K562 (cell line): Measurements from ENCODE around the gene ARPP21. TPM values are rescaled to one million over a fixed set of nuclear protein-coding genes. Genes with fewer than 3 reads are reported as not detected.

Experiments
- ATAC-seq: fragments of 200-7000 bp; cut with Tn5 transposase; 3 replicates; pipeline ENCODE4 v1.9.1; 2020; ENCODE audit warnings: moderate library complexity
- BruUV-seq: library from RNA; stranded (reverse); fragments of 400-500 nt; replicated peaks from 2 replicates; lab custom pipeline; 2021; lab: Mats Ljungman, UMichigan
- CTCF ChIA-PET: fragments of 300-600 bp; formaldehyde crosslinking; extraction: SDS; loops from one replicate; lab custom pipeline; 2021; ENCODE audit warnings: low intra/inter-chr PET ratio; lab: Yijun Ruan, JAX
- POLR2A ChIA-PET: fragments of 300-600, 350-650 bp; sonication (Branson Sonifier 250); formaldehyde crosslinking; extraction: SDS; loops from one replicate; lab custom pipeline; 2021; ENCODE audit warnings: antibody characterized with exemption, inconsistent platforms; lab: Yijun Ruan, JAX
- DNase-seq, 4 experiments: peaks; one replicate each; pipeline versions ENCODE4 v3.0.0 to v3.0.0-alpha.2; 2011 to 2018; ENCODE audit warnings: low spot score in 3 of 4, mixed read lengths in 3 of 4; ENCODE audit errors: extremely low read depth in 1 of 4
- FAIRE-seq: peaks from 2 replicates; lab custom pipeline; 2011; peaks lifted over from hg19 to GRCh38; lab: Jason Lieb, UNC
- H2AFZ ChIP-seq: 2 replicates; pipeline ENCODE4 v1.6.0; 2011; ENCODE audit warnings: low read depth, low read length, control low read depth, inconsistent platforms
- H3K27ac ChIP-seq: fragments of 200-600 bp; 3 replicates; pipeline ENCODE4 v1.8.0; 2011; ENCODE audit warnings: low read depth, mild to moderate bottlenecking, control low read depth, inconsistent platforms, low read length, moderate library complexity, mixed read lengths; ENCODE audit errors: extremely low read depth
- H3K27me3 ChIP-seq, 2 experiments: fragments of 300-600 bp in 1 of 2; 2 replicates in 1 of 2; 3 replicates in 1 of 2; pipeline versions ENCODE4 v1.6.0 to v1.8.0; 2011; ENCODE audit warnings: inconsistent platforms in 2 of 2, low read length in 2 of 2, mild to moderate bottlenecking in 1 of 2, mixed read lengths in 1 of 2, moderate library complexity in 1 of 2; ENCODE audit not compliant: control insufficient read depth in 2 of 2, insufficient read depth in 2 of 2
- H3K36me3 ChIP-seq: fragments of 300-600 bp; 3 replicates; pipeline ENCODE4 v1.8.0; 2011; ENCODE audit warnings: mild to moderate bottlenecking, low read length, inconsistent platforms; ENCODE audit not compliant: control insufficient read depth, insufficient read depth
- H3K4me1 ChIP-seq, 2 experiments: fragments of 200-600 bp in 1 of 2; replicated peaks in 1 of 2; 2 replicates in 1 of 2; 3 replicates in 1 of 2; pipeline versions ENCODE4 v1.5.1 to v1.8.0; 2011; ENCODE audit warnings: inconsistent platforms in 2 of 2, low read length in 2 of 2, mild to moderate bottlenecking in 1 of 2, mixed read lengths in 1 of 2, moderate library complexity in 1 of 2; ENCODE audit not compliant: control insufficient read depth in 2 of 2, insufficient read depth in 2 of 2
- H3K4me2 ChIP-seq: 2 replicates; pipeline ENCODE4 v1.6.1; 2011; ENCODE audit warnings: low read length, control low read depth, inconsistent platforms, mixed read lengths; ENCODE audit not compliant: insufficient read depth
- H3K4me3 ChIP-seq: fragments of 200-600 bp; sonication (generic), shearing (Covaris generic); 2 replicates; pipeline ENCODE4 v1.5.1; 2016; ENCODE audit warnings: control low read depth, inconsistent platforms
- H3K79me2 ChIP-seq: fragments of 200-600 bp; 3 replicates; pipeline ENCODE4 v1.8.0; 2011; ENCODE audit warnings: low read length, inconsistent platforms; ENCODE audit not compliant: control insufficient read depth, insufficient read depth
- H3K9ac ChIP-seq, 2 experiments: 2 replicates each; pipeline versions ENCODE4 v1.6.0 to v1.6.1; 2011; ENCODE audit warnings: low read depth in 2 of 2, low read length in 2 of 2, control low read depth in 1 of 2, inconsistent platforms in 1 of 2, mild to moderate bottlenecking in 1 of 2, mixed read lengths in 1 of 2; ENCODE audit not compliant: insufficient read depth in 1 of 2
- H3K9me1 ChIP-seq: one replicate; pipeline ENCODE4 v1.6.0; 2011; ENCODE audit warnings: inconsistent platforms, mild to moderate bottlenecking, low read length, moderate library complexity; ENCODE audit not compliant: control insufficient read depth, insufficient read depth
- H3K9me3 ChIP-seq: replicated peaks from 2 replicates; pipeline ENCODE4 v1.5.1; 2011; ENCODE audit warnings: low read depth, low read length, inconsistent platforms; ENCODE audit not compliant: control insufficient read depth, insufficient read depth
- H4K20me1 ChIP-seq: replicated peaks from 2 replicates; pipeline ENCODE4 v1.6.1; 2011; ENCODE audit warnings: low read length, inconsistent platforms, mixed read lengths; ENCODE audit not compliant: control insufficient read depth, insufficient read depth
- BRF2 ChIP-seq: IDR thresholded peaks from 3 replicates; pipeline ENCODE4 v1.6.1; 2011; ENCODE audit warnings: borderline replicate concordance, mild to moderate bottlenecking; ENCODE audit not compliant: insufficient read length, insufficient read depth
- CHD2 ChIP-seq: IDR thresholded peaks from 2 replicates; pipeline ENCODE4 v1.6.1; 2011; ENCODE audit warnings: low read depth, low read length
- CREB3L1 ChIP-seq: fragments of 450-650 bp; IDR thresholded peaks from 2 replicates; pipeline ENCODE4 v1.6.1; 2014; ENCODE audit warnings: low read depth, mild to moderate bottlenecking, moderate library complexity, borderline replicate concordance
- FOXJ2 ChIP-seq: fragments of 200-800 bp; sonication (Bioruptor generic); IDR thresholded peaks from 2 replicates; pipeline ENCODE4 v1.6.1; 2016; ENCODE audit warnings: missing genetic modification characterization, missing compliant biosample characterization
- GABPB2 ChIP-seq: fragments of 250-450 bp; sonication (Bioruptor Pico); conservative IDR thresholded peaks from 2 replicates; pipeline ENCODE4 v1.5.1; 2021; ENCODE audit warnings: mild to moderate bottlenecking
- MCM2 ChIP-seq: fragments of 450-650 bp; IDR thresholded peaks from 2 replicates; pipeline ENCODE4 v1.6.1; 2017; ENCODE audit warnings: low read depth, mild to moderate bottlenecking
- MEF2A ChIP-seq: IDR thresholded peaks from 2 replicates; pipeline ENCODE4 v1.6.1; 2011; ENCODE audit warnings: low read depth, mild to moderate bottlenecking, low read length, moderate library complexity; ENCODE audit not compliant: control insufficient read depth
- NEUROD1 ChIP-seq: fragments of 150-350 bp; IDR thresholded peaks from 2 replicates; pipeline ENCODE4 v1.6.1; 2014; ENCODE audit warnings: borderline replicate concordance, low read length, low read depth; ENCODE audit not compliant: partially characterized antibody
- POLR2G ChIP-seq: fragments of 200-400 bp; formaldehyde crosslinking; IDR thresholded peaks from 2 replicates; pipeline ENCODE4 v1.6.1; 2017; ENCODE audit warnings: low read depth, mild to moderate bottlenecking, antibody characterized with exemption, low read length, moderate library complexity
- SIN3B ChIP-seq: fragments of 450-650 bp; IDR thresholded peaks from 2 replicates; pipeline ENCODE4 v1.6.1; 2017; ENCODE audit warnings: low read depth, mild to moderate bottlenecking, moderate library complexity
- SMAD2 ChIP-seq: fragments of 150-350 bp; IDR thresholded peaks from 2 replicates; pipeline ENCODE4 v1.6.1; 2014; ENCODE audit warnings: low read depth, mild to moderate bottlenecking, low read length
- ZNF197 ChIP-seq: fragments of 200-800 bp; sonication (Bioruptor generic); IDR thresholded peaks from 2 replicates; pipeline ENCODE4 v1.6.1; 2016; ENCODE audit warnings: low read depth, missing genetic modification characterization, missing compliant biosample characterization
- ZNF274 ChIP-seq: IDR thresholded peaks from 2 replicates; pipeline ENCODE4 v1.6.1; 2011; ENCODE audit warnings: low read depth, mild to moderate bottlenecking, low read length, moderate library complexity, borderline replicate concordance
- ZNF431 ChIP-seq: sonication (generic); formaldehyde crosslinking; IDR thresholded peaks from 2 replicates; pipeline ENCODE4 v1.8.0; 2022; ENCODE audit warnings: mild to moderate bottlenecking, missing genetic modification reagents
- ZNF57 ChIP-seq: fragments of 450-650 bp; formaldehyde crosslinking; IDR thresholded peaks from 2 replicates; pipeline ENCODE4 v1.4.0; 2020; ENCODE audit warnings: mild to moderate bottlenecking, moderate library complexity
- WGBS: fragments of 100-300 bp; shearing (Covaris generic); methylation state at CpG from one replicate; pipeline ENCODE4 v1.1.6; 2016; ENCODE audit warnings: low coverage, mixed read lengths; ENCODE audit not compliant: insufficient coverage; ENCODE audit errors: missing lambda C conversion rate; 5-methylcytosine and 5-hydroxymethylcytosine counted together
- in situ Hi-C: fragments of 300-500 bp; cut with MboI; formaldehyde crosslinking; loops from 4 replicates; pipeline ENCODE4 v1.15.0; 2018; ENCODE audit warnings: inconsistent platforms, mixed read lengths
- intact Hi-C: fragments of 100-400 bp; cut with micrococcal nuclease; formaldehyde crosslinking; loops from 2 replicates; pipeline ENCODE4 v1.14.2; 2022
- polyA plus RNA-seq, 8 experiments: library from polyadenylated mRNA; depleted of rRNA in 4 of 8; stranded (reverse) in 5 of 8; unstranded in 3 of 8; fragments of >200 nt; fragmentation: Nextera tagmentation in 2 of 8; fragmentation: Illumina TruSeq in 1 of 8; extraction: Ambion mirVana in 2 of 8; extraction: Trizol in 1 of 8; gene quantifications; 2 replicates each; pipeline versions ENCODE4 v1.2.1 to v1.2.3, GENCODE V29; 2011 to 2014; ENCODE audit warnings: inconsistent platforms in 1 of 8, missing spikeins in 1 of 8
- total RNA-seq, 7 experiments: library from RNA; depleted of rRNA in 6 of 7; stranded (reverse); fragments of >200 nt in 6 of 7; fragmentation: Illumina TruSeq in 2 of 7; extraction: Trizol in 2 of 7; gene quantifications; 2 replicates each; pipeline versions ENCODE4 v1.2.1 to v1.2.3, GENCODE V29; 2011 to 2021; ENCODE audit warnings: low replicate concordance in 1 of 7

The ARPP21 gene
- total and polyA plus RNA-seq, 9 of the 15 experiments (the other 6 are each of a cell fraction or from before 2014, with no cell fraction given): not detected

DNA sequence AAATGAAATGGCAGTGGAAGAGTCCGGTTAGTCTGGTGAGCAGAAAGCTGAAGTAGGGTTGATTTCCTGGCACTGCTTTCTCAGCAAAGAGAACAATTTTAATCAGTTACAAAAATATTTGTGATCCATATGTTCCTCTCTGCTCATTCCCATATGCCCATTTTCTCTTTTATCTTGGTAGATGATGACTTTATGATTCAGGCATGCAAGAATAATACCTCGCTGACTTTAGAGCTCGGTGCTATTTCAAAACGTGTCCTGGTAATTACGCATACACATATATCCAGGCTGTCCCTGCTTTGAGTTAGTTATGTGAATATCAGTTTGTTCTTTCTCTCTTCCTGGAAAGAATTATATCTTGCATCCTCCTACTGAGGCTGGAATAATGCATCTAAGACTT is 38.5 kb downstream of the ARPP21 start:
- in situ Hi-C loops (no loop called here), intact Hi-C loops (no loop called here)
- Histone ChIP-seq H4K20me1 (no peaks in the 10 kb centered on the region), H3K9me3 (no peaks in the 10 kb centered on the region; the same call in 1 of the 2 replicates), H3K27me3 (no peaks in the 10 kb centered on the region), H3K4me1 (no peaks in the 10 kb centered on the region), H3K9me1 (no peaks in the 10 kb centered on the region), H3K27ac (no peak overlapping the region), H3K4me2 (no peak overlapping the region), H3K9ac (no peak overlapping the region), H3K4me3 (no peak overlapping the region), H2AFZ (no peak overlapping the region), H3K36me3 (no peaks in the 10 kb centered on the region), H3K79me2 (no peaks in the 10 kb centered on the region)
- CTCF ChIA-PET: no interaction called here
- no peak for DNase-seq
- no peak for TF ChIP-seq ZNF274
- no peak for TF ChIP-seq ZNF57 (CRISPR knock-in tag)
- no peak for TF ChIP-seq ZNF431 (CRISPR knock-in tag)
- TF ChIP-seq GABPB2 (CRISPR knock-in tag): no peak
- TF ChIP-seq CHD2: no peak
- no peak for TF ChIP-seq BRF2
- TF ChIP-seq SMAD2: no peak
- TF ChIP-seq FOXJ2 (tag): no peak
- TF ChIP-seq MCM2: no peak
- no peak for TF ChIP-seq ZNF197
- no peak for TF ChIP-seq MEF2A
- no peak for TF ChIP-seq NEUROD1
- TF ChIP-seq POLR2G: no peak
- TF ChIP-seq CREB3L1: no peak
- no peak for TF ChIP-seq SIN3B
- FAIRE-seq: no peak
- POLR2A ChIA-PET: no interaction called here
- 13% methylated on average over 5 of the region's 5 CpGs for WGBS
- no peak for ATAC-seq
- BruUV-seq: no TSS peak
